ENCODE measurements around the gene TDRD15. TPM values are rescaled to one million over a fixed set of nuclear protein-coding genes. Genes with fewer than 3 reads are reported as not detected.

TDRD15 gene
- total and polyA plus RNA-seq, 9 of the 15 experiments (the other 6 are each of a cell fraction or from before 2014, with no cell fraction given): 0.01 to 0.22 (median 0.06) TPM; not detected in 1

GRCh38 chr2:21148718-21149117 is 24.9 kb downstream of the TDRD15 start:
- Histone ChIP-seq H3K9me1 (ENCODE audit: control insufficient read depth, insufficient read depth, low read length) (no peaks in the 10 kb centered on the region), H3K4me1 (replicated peaks in 1 of 2; ENCODE audit: control insufficient read depth in 2 of 2, insufficient read depth in 2 of 2, low read length in 2 of 2) (no peaks in the 10 kb centered on the region), H3K4me2 (ENCODE audit: insufficient read depth, low read length) (no peak overlapping the region), H3K9ac (ENCODE audit: insufficient read depth in 1 of 2, low read depth in 2 of 2, low read length in 2 of 2) (no peak overlapping the region), H3K4me3 (no peak overlapping the region), H3K9me3 (replicated peaks; ENCODE audit: control insufficient read depth, insufficient read depth, low read depth, low read length) (no peaks in the 10 kb centered on the region), H2AFZ (ENCODE audit: low read depth, low read length) (no peak overlapping the region), H4K20me1 (replicated peaks; ENCODE audit: control insufficient read depth, insufficient read depth, low read length) (no peaks in the 10 kb centered on the region), H3K36me3 (ENCODE audit: control insufficient read depth, insufficient read depth, low read length) (no peaks in the 10 kb centered on the region), H3K27ac (ENCODE audit: extremely low read depth, low read depth, low read length) (no peak overlapping the region), H3K27me3 (ENCODE audit: control insufficient read depth in 2 of 2, insufficient read depth in 2 of 2, low read length in 2 of 2) (no peaks in the 10 kb centered on the region), H3K79me2 (ENCODE audit: control insufficient read depth, insufficient read depth, low read length) (no peaks in the 10 kb centered on the region)
- CTCF ChIA-PET (ENCODE audit: low intra/inter-chr PET ratio): no interaction called here
- BruUV-seq (replicated peaks): no TSS peak
- in situ Hi-C loops (cut with MboI) (no loop called here), intact Hi-C loops (cut with micrococcal nuclease) (no loop called here)
- DNase-seq (ENCODE audit: extremely low read depth in 1 of 4, low spot score in 3 of 4) (no peak), FAIRE-seq (no peak), ATAC-seq (no peak)
- no peak for TF ChIP-seq ZNF174 (CRISPR knock-in tag; IDR thresholded peaks at IDR 0.05)
- TF ChIP-seq ZNF140 (CRISPR knock-in tag; IDR thresholded peaks at IDR 0.05): no peak
- TF ChIP-seq MECOM (CRISPR knock-in tag; IDR thresholded peaks at IDR 0.05): no peak
- TF ChIP-seq GABPB2 (CRISPR knock-in tag; conservative IDR thresholded peaks at IDR 0.05): no peak
- no peak for TF ChIP-seq PHB2 (IDR thresholded peaks at IDR 0.05; ENCODE audit: low read depth)
- TF ChIP-seq, protein P1, sequence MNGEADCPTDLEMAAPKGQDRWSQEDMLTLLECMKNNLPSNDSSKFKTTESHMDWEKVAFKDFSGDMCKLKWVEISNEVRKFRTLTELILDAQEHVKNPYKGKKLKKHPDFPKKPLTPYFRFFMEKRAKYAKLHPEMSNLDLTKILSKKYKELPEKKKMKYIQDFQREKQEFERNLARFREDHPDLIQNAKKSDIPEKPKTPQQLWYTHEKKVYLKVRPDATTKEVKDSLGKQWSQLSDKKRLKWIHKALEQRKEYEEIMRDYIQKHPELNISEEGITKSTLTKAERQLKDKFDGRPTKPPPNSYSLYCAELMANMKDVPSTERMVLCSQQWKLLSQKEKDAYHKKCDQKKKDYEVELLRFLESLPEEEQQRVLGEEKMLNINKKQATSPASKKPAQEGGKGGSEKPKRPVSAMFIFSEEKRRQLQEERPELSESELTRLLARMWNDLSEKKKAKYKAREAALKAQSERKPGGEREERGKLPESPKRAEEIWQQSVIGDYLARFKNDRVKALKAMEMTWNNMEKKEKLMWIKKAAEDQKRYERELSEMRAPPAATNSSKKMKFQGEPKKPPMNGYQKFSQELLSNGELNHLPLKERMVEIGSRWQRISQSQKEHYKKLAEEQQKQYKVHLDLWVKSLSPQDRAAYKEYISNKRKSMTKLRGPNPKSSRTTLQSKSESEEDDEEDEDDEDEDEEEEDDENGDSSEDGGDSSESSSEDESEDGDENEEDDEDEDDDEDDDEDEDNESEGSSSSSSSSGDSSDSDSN (IDR thresholded peaks at IDR 0.05; ENCODE audit: borderline replicate concordance in 1 of 2, low read depth in 2 of 2, low read length in 2 of 2): no peak
- no peak for TF ChIP-seq FOXP1 (CRISPR knock-in tag; IDR thresholded peaks at IDR 0.05)
- TF ChIP-seq, protein P2, sequence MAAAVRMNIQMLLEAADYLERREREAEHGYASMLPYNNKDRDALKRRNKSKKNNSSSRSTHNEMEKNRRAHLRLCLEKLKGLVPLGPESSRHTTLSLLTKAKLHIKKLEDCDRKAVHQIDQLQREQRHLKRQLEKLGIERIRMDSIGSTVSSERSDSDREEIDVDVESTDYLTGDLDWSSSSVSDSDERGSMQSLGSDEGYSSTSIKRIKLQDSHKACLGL (CRISPR knock-in tag; IDR thresholded peaks at IDR 0.05; ENCODE audit: borderline replicate concordance, poor library complexity, severe bottlenecking): no peak
- TF ChIP-seq DEAF1 (CRISPR knock-in tag; IDR thresholded peaks at IDR 0.05): no peak
- no peak for TF ChIP-seq ZNF41 (CRISPR knock-in tag; conservative IDR thresholded peaks at IDR 0.05)
- TF ChIP-seq MLLT1 (IDR thresholded peaks at IDR 0.05): no peak
- TF ChIP-seq FIP1L1 (IDR thresholded peaks at IDR 0.05; ENCODE audit: low read depth, low read length, poor library complexity, severe bottlenecking): no peak
- no peak for TF ChIP-seq BCL6 (CRISPR knock-in tag; IDR thresholded peaks at IDR 0.05)
- no peak for TF ChIP-seq ZNF551 (CRISPR knock-in tag; IDR thresholded peaks at IDR 0.05)
- TF ChIP-seq ZNF717 (CRISPR knock-in tag; IDR thresholded peaks at IDR 0.05): no peak
- TF ChIP-seq EHMT2 (IDR thresholded peaks at IDR 0.05): no peak
- TF ChIP-seq KAT8 (IDR thresholded peaks at IDR 0.05; ENCODE audit: low read depth): no peak
- no peak for TF ChIP-seq TAL1 (IDR thresholded peaks at IDR 0.05)
- no peak for TF ChIP-seq SMARCC2 (IDR thresholded peaks at IDR 0.05; ENCODE audit: low read depth)
- no peak for TF ChIP-seq BCOR (IDR thresholded peaks at IDR 0.05)
- POLR2A ChIA-PET: no interaction called here

All from K562 (cell line).